NOMO-1 (cell line): ENCODE measurements around the gene ACSF2.
"Not testable (repeated sequence)": the region's sequence is repeated elsewhere in the genome, so short reads cannot be mapped to it uniquely, and the experiment has no call there.

Experiments used
- DNase-seq, 2 experiments: peaks; one replicate each; lab custom pipeline; 2025; ENCODE audit not compliant: unreplicated experiment in 2 of 2; lab: John Stamatoyannopoulos, UW

Gene ACSF2

GRCh38 chr17:50475775-50476544, 49.9 kb downstream of the ACSF2 start:
- DNase-seq = not testable (repeated sequence)

GRCh38 chr17:50476545-50477315, 50.7 kb downstream of the ACSF2 start:
- DNase-seq = no peak

- DNase-seq = no peak
Measured at GRCh38 chr17:50477976-50478375, 52.0 kb downstream of the ACSF2 start.

GRCh38 chr17:50478391-50479381, 52.7 kb downstream of the ACSF2 start, which contains the start of gene RSAD1:
TSS of gene RSAD1 (plus strand) at chr17:50478860. CDS start at chr17:50478885, 25 bp downstream.
- DNase-seq = peak; percentile 89 to 94

GRCh38 chr17:50479522-50480141, 53.6 kb downstream of the ACSF2 start:
- DNase-seq = peak; percentile 70 to 73

- DNase-seq = no peak
Measured at GRCh38 chr17:50480142-50480764, 54.2 kb downstream of the ACSF2 start.

- DNase-seq = peak; percentile 43 to 71
Measured at GRCh38 chr17:50480854-50481490, 55.0 kb downstream of the ACSF2 start.

GRCh38 chr17:50481648-50482047, 55.6 kb downstream of the ACSF2 start:
- no peak for DNase-seq

GRCh38 chr17:50482110-50482509, 56.1 kb downstream of the ACSF2 start:
- DNase-seq = no peak

GRCh38 chr17:50482516-50482915, 56.5 kb downstream of the ACSF2 start:
- DNase-seq = peak; percentile 57 to 62

GRCh38 chr17:50483266-50483665, 57.2 kb downstream of the ACSF2 start:
- no peak for DNase-seq

- DNase-seq = no peak
Measured at GRCh38 chr17:50484386-50485155, 58.6 kb downstream of the ACSF2 start.

GRCh38 chr17:50487213-50488096, 61.4 kb downstream of the ACSF2 start:
- DNase-seq = no peak

GRCh38 chr17:50488880-50489279, 62.9 kb downstream of the ACSF2 start:
- DNase-seq = no peak

GRCh38 chr17:50491505-50491904, 65.5 kb downstream of the ACSF2 start:
- no peak for DNase-seq

- DNase-seq = no peak
Measured at GRCh38 chr17:50492214-50492613, 66.2 kb downstream of the ACSF2 start.

GRCh38 chr17:50493744-50494143, 67.7 kb downstream of the ACSF2 start:
- no peak for DNase-seq
